GM19043 (cell line): ENCODE data around the gene CRY1.
"Not testable (repeated sequence)": the region's sequence is repeated elsewhere in the genome, so short reads cannot be mapped to it uniquely, and the experiment has no call there.

Experiments
- ATAC-seq: cut with Tn5 transposase; IDR thresholded peaks from one replicate; pipeline ENCODE4 v1.9.1; 2021; ENCODE audit warnings: low read depth; ENCODE audit not compliant: unreplicated experiment

CRY1 gene

DNA sequence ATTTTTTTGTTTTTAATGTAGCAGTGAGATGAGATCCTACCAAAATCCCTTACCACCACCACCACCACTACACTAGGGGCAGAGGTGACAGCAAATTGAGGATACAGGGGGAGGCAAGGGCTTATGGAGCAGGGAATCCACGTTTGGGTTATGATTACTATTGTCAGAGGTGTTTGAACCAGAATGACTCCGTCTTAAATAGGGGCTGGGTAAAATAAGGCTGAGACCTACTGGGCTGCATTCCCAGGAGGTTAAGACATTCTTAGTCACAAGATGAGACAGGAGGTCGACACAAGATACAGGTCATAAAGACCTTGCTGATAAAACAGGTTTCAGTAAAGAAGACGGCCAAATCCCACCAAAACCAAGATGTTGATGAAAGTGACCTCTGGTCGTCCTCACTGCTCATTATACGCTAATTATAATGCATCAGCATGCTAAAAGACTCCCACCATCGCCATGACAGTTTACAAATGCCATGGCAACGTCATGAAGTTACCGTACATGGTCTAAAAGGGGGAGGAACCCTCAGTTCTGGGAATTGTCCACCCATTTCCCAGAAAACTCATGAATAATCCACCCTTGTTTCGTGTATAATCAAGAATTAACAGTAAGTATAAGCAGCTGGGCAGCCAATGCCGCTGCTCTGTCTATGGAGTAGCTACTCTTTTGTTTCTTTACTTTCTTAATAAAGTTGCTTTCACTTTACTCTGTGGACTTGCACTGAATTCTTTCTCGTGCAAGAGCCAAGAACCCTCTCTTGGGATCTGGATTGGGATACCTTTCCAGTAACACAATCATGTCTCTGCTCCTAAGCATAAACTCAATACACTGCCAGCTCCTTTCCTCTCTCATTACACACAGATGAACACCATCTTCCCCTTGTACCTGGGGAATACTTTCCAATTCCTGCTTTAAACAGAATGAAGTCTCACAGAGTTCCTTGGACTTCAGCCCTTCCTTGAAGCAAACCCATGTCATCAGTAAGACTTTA is 16.7 kb upstream of the CRY1 start:
- ATAC-seq = no peak

DNA sequence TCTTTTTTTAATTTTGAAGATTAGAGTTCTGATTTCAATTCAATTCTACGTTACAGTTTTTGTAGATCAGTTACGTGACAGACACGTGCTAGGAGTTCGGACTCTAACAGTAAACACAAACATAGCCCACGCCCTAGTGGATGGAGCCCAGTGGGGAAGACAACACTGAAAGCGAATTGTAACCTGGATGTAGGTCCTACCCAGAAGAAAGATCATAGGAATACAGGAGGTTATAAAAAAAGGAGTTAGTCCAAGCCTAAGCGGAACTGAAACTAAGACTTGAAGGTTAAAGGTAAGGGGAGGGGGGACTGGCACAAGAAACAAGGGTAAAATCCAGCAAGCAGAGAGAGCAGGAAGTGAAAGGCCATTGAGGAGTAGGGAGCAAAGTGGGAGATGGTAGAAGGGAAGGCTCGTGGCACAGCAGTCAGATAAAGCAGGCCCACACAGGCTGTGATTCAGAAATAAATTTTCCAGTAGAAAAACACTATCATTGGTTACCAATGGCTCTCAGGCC is 15.7 kb upstream of the CRY1 start:
- no peak for ATAC-seq

DNA sequence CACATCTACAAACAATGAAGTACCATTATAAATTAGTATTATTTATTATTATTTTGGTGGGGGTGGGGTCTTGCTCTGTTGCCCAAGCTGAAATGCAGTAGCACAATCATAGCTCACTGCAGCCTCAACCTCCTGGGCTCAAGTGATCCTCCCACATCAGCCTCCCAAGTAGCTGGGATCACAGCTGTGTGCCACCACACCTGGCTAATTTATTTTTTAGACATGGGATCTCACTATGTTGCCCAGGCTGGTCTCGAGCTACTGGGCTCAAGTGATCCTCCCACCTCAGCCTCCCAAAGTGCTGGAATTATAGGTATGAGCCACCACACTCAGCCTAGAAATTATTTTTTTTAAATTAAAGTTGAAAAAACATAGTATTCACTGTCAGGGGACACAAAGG is 15.0 kb upstream of the CRY1 start:
- ATAC-seq = not testable (repeated sequence)

DNA sequence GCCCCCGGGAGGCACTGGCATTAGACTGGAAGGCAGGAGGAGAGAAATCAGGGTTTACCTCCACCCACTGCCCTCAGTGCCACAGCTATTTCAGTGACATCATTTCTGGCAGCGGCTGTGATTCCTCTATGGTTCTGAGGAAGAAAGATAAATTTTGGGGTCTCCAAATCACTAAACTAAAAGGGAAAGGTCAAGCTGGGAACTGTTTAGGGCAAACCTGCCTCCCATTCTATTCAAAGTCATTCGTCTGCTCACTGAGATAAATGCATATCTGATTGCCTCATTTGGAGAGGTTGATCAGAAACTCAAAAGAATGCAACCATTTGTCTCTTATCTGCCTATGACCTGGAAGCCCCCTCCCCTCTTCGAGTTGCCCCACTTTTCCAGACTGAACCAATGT is 14.0 kb upstream of the CRY1 start:
- no peak for ATAC-seq

DNA sequence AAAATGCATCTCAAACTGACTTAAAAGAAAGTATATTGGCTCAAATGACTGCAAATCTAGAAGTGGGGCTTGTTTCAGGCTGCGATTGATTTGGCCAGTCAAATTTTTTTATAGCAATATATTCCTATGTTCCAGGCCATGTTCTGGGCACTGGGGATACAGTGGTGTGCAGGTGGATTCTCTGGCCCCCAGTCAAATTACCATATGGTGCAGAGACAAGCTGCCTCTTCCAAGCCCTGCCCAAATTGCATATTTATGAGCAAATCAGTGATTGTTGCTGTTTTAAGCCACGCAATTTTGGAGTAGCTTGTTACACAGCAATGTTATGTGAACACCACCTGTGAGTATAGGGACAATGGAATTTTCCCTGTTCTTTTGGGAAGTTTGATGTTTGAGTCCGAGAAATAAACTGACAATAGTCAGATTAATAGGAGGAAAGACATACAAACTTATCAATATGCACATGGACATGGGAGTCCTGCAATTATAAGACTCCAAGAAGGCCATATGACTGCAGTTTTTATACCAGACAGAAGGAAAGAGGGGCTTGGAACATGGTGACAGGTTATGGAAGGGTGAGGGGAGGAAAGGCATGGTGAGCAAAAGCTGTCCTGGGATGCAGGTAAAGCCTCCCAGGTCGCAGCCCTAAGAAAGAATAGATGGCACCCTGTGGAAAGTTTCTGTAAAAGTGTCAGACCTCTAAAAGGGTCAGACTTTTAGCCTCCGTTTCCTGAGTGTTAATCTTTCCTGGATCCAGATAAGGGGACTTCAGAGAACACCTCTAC is 13.1 kb upstream of the CRY1 start:
- no peak for ATAC-seq

DNA sequence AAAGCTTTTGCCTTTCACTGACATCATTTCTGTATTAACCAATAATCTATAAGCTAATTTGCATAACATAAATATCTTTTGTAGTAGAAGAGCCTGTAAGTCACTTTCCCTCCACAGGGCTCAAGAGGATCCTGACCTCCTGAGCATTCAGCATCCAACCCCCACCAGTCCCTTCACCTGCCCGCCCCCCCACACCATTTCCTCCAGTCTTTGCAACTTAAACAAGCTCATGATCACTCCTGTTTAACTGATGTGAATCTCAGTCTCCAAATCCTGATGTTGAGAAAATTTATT is 12.0 kb upstream of the CRY1 start:
- ATAC-seq = no peak

DNA sequence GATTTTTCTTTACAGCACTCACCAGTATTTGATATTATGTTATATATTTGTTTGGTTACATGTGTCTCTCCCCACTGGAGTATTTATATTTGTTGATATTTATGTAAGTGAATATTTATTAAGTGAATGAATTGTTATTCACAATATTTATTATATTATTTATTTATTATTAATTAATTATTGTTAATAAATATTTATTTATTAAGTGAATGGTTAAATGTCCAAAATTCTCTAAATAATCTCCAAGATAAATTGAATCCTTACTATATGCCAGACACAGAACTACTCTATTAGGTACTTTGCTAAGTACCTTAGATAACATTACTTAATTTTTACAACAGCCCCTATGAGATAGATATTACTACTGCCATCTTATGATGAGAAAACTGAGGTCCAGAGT is 10.2 kb upstream of the CRY1 start:
- no peak for ATAC-seq

DNA sequence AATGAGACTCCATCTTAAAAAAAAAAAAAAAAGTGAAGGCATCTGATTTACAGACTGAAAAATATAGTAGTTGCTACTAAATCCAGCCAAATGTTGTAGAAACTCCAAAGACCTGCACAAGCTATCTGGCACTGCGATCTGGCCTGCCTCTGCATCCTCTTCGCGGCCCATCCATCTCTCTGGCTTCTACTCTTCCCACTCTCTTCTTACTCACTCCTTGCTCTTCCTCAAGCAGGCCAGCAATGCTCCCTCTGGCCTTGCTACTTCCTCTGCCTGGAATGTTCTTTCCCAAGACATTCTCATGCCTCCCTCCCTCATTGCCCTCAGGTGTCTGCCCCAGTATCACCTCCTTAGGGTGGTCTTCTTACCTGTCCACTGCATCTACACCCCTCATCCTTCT is 9.7 kb upstream of the CRY1 start:
- ATAC-seq = no peak

DNA sequence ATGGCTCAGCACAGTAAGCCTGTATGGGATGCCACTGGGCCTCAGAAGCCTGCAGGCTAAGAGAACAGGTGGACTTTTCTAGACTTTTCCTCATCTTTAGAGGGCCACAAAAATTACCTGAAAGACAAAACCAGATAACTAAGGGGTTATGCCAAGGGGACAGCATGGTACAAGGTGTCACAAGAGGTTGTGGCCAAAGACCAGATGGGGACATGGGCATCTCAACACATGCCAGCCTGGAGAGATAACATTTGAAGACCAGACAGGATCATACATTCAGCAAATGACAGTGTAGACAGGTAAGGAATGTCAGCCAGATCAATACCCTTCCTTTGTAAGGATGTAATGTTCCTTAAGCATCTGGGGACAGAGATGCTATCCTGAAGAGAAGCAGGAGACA is 8.9 kb upstream of the CRY1 start:
- ATAC-seq = no peak

DNA sequence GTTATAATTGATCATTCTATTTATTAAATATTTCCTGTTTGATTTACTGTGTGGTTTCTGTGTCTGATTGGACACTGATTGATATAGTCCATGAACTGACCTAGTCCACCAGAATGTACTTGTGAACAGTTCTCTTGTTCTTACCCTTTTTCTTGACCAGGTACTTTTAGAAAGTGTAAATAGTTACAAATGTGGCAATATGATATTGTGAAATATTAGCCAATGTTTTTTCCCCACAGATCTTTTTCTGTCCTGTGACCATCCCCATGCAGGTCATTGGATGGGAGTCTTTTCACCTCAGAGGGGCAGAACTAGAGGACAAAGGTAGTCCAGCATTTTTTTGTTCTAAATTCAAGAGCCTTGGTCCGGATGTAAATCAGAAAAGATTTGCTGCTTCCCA is 8.3 kb upstream of the CRY1 start:
- no peak for ATAC-seq

DNA sequence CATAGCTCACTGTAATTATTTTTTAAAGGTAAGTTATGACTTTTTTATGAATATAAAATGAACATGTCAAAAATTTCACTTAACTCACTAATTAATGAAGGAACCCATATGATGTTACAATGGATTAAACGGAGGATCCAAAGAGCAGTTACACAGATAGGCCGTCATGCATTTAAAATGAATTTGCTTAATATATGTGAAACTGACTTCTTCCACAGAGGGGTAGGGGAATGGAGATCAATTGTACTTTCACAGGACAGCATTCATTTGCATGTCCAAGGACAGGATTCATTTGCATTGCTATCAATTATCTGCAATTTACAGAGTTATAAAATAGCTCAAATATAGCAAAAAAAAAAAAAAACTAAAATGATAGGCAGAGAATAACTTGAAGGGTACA is 6.6 kb upstream of the CRY1 start:
- ATAC-seq = no peak

DNA sequence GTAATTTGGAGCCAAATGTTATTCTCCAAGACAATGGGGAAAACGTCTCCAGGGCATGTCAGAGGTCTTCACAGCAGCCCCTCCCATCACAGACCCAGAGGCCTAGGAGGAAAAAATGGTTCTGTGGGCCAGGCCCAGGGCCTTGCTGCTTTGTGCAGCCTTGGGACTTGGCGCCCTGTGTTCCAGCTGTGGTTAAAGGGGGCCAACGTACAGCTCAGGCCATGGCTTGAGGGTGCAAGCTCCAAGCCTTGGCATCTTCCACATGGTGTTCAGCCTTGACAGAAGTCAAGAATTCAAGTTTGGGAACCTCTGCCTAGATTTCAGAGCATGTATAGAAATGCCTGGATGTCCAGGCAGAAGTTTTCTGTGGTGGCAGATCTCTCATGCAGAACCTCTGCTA is 3.2 kb upstream of the CRY1 start:
- ATAC-seq = no peak

DNA sequence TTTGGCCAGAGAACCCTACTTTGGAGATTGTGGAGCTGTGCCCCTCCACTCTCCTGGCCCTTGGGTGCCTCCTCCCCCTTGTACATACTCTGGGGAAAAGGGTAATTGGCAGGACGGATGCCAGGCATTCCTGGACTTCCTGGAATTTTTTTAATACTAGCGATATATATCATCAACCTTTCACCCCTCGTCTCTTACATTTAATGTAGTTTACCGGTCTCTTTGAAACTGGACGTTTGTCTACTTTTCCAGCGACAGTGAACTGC is 767 bp upstream of the CRY1 start:
- ATAC-seq = no peak

DNA sequence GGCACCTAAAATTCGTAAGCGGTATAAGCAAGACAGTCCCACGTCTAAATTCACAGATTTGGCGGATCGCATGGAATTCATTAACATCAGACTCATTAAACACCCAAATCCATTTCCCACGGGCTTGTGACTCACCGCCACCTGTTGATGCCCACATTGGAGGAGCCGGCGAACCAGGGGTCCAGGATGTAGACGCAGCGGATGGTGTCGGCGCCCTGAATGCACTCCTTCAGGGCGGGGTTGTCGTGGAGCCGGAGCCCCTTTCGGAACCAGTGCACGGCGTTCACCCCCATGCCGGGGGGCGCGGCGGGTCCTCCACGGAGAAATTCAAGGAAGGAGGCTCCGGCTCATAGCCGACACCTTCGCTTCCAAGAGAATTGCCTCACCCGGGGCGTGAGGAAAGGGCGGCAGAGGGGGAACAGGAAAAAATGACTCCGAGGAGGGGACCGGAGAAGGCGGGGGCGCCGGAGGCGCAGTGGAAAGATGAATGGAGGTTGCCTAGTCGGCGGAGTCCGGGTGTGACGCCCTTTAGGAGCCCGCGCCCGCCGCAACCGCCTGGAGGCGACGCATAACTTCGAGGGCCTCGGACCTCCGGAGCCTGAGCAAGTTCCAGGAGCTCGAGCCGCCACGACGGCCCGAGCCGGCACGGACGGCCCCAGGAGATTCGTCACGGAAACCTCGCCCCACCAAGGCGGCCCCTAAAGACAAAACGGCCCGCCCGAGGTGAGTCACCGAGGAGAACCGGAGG is 506 bp downstream of the CRY1 start:
- ATAC-seq = peak; percentile 6

DNA sequence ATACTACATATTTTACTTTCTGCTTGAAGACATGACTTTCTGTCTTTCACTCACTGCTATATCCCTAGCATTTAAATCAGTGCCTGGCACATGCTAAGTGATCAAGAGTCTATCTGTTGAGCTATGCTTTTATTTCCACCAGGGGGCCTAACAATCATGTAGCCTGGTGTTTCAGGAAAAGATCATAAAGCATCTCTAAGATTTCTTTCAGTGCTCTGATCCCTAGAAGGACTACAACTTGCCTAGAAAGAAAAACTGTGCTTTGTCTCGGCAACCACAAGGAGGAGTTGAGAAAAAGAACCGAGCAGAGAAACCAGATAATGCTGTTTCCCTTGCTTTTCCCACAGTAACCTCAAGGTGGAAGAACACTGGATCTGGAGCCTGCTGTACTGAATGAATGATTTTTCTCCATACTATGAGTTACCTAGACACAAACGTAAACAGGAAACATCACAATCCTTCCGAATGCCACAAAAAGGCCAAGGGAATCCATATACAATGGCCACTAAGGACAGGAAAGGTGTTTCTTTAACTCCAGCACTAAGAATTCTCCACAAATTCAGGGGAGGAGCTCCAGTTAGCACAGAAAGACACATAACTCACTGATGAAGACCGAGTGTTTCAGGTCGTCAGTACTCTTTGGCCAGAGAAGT is 1.2 kb downstream of the CRY1 start:
- ATAC-seq = no peak

DNA sequence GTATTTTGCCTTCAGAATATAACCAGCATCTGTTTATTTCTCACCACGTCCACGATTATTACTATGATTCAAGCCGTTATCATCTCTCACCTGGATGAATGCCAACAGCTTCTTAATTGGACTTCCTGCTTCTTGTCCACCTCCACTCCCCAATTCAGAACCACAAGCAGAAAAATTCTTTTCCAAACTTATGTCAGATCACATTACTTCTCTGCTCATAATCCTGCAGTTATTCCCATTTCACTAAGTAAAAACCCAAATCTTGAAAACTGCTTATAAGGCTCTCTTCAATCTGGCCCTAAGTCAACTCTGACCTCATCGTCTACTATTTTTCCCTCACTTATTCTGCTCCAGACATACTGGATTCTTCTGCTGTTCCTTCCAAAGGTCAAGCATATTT is 2.0 kb downstream of the CRY1 start:
- no peak for ATAC-seq

DNA sequence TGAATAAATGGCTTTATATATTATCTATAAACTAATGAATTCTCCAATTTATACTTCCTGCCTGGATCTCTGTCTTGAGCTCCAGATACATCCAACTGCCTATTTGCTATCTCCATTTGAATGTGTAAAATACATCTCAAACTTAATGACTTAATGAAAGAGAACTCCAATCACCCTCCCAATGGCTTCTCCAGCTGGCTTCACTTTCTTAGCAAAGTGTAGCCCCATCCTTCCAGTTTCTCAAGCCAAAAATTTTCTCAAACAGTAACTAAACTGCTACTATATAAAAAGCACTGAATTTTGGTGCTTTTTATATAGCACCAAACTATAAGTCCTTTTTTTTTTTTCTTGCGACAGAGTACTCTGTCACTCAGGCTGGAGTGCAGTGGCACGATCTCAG is 2.6 kb downstream of the CRY1 start:
- ATAC-seq = no peak

DNA sequence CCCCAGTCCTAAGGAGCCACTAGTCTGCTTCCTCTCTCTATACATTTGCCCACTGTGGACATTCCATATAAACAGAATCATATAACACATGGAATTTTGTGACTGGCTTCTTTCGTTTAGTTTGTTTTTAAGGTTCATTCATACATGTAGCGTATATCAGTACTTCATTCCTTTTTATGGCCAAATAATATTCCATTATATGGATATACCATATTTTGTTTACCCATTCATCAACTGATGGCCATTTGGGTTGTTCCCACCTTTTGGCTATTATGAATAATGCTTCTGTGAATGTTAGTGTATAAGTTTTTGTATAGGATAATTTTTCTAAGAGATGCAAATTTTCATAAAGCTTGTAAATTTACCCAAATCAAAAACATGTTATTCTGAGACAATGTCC is 4.4 kb downstream of the CRY1 start:
- ATAC-seq = no peak

DNA sequence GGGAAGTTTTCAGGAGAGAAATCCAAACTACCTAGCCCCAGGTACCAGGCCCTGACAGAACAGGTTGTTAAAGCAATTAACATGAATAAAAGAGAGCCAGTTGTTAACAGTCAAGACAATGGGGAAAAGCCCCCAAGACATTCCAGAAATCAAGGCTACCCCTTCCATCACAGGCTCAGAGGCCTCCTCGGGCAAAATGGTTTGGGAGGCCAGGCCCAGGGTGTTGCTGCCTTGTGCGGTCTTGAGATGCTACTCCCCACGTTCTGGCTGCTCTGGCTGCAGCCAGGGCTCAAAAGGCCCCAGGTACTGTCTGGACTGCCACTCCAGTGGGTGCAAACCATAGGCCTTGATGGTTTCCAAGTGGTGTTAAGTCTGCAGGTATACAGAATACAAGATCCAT is 7.0 kb downstream of the CRY1 start:
- ATAC-seq = no peak

DNA sequence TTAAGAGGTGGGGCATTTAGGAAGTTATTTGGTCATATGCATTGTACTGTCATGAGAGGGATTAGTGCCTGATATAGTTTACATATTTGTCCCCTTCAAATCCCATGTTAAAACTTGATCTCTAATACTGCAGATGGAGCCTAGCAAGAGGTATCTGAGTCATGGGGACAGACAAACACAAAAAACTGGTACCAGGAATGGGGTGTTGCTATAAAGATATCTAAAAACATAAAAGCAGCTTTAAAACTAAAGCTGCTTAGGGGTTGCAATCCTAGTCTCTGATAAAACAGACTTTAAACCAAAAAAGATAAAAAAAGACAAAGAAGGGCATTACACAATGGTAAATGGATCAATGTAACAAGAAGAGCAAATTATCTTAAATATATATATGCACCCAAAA is 11.6 kb downstream of the CRY1 start:
- no peak for ATAC-seq

DNA sequence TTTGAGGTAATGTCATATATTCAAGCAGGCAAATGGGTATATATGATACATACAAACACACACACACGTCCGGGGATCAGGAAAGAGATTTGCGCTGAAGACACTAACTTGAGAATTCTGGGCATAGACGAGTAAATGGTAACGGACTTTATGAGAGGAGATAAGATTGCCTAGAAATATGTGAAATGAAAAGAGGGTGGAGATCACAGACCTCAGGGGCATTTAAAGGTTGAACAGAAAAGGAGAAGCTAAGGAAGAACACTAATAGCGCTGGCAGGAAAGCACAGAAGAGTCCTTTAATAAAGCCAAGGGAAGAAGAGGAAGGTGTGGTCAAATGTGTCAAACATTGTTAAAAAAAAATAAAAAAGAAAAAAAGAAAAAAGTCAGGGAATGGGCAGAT is 13.1 kb downstream of the CRY1 start:
- ATAC-seq = no peak
